SK-N-SH (cell line): Measurements from ENCODE around the gene TFB1M. TPM values are rescaled to one million over a fixed set of nuclear protein-coding genes. Genes with fewer than 3 reads are reported as not detected.

Experiments
- CTCF ChIA-PET: fragments of 300-600, 350-600 bp; formaldehyde crosslinking; extraction: SDS; loops from one replicate; lab custom pipeline; 2021; lab: Yijun Ruan, JAX
- POLR2A ChIA-PET: fragments of 350-600 bp; sonication (Branson Sonifier 250); formaldehyde crosslinking; extraction: SDS; loops from one replicate; lab custom pipeline; 2020; ENCODE audit warnings: antibody characterized with exemption, inconsistent platforms; lab: Yijun Ruan, JAX
- DNase-seq: peaks from one replicate; pipeline ENCODE4 v3.0.0; 2012
- H2AFZ ChIP-seq: fragments of 200-600 bp; sonication (generic); 2 replicates; pipeline ENCODE4 v1.8.1; 2016; ENCODE audit warnings: antibody characterized with exemption, mild to moderate bottlenecking, low read depth
- H3F3A ChIP-seq: fragments of 200-600 bp; sonication (generic); replicated peaks from 2 replicates; pipeline ENCODE3; 2016; ENCODE audit warnings: antibody characterized with exemption, mild to moderate bottlenecking; ENCODE audit not compliant: insufficient read depth
- H3K27ac ChIP-seq, 2 experiments: fragments of 200-500 bp in 1 of 2; fragments of 200-600 bp in 1 of 2; sonication (Bioruptor generic) in 1 of 2; sonication (generic), shearing (Covaris generic) in 1 of 2; 2 replicates each; pipeline versions ENCODE4 v1.5.1 to v1.6.1; 2014 to 2016; ENCODE audit warnings: low read depth in 2 of 2, inconsistent platforms in 1 of 2, low read length in 1 of 2, mild to moderate bottlenecking in 1 of 2, mixed read lengths in 1 of 2
- H3K27me3 ChIP-seq: fragments of 200-600 bp; sonication (generic), shearing (Covaris generic); 2 replicates; pipeline ENCODE4 v1.6.1; 2016; ENCODE audit warnings: mixed run types; ENCODE audit not compliant: insufficient read depth
- H3K36me3 ChIP-seq, 2 experiments: fragments of 200-500 bp in 1 of 2; fragments of 200-600 bp in 1 of 2; sonication (Bioruptor generic) in 1 of 2; sonication (generic) in 1 of 2; replicated peaks in 1 of 2; 2 replicates each; pipeline versions ENCODE3 to v1.5.1; 2014 to 2016; ENCODE audit warnings: low read length in 1 of 2, mild to moderate bottlenecking in 1 of 2; ENCODE audit not compliant: insufficient read depth in 2 of 2, control insufficient read depth in 1 of 2
- H3K4me1 ChIP-seq, 2 experiments: fragments of 200-500 bp in 1 of 2; fragments of 200-600 bp in 1 of 2; sonication (Bioruptor generic) in 1 of 2; sonication (generic), shearing (Covaris generic) in 1 of 2; 2 replicates each; pipeline versions ENCODE4 v1.5.1 to v1.6.1; 2014 to 2016; ENCODE audit warnings: low read depth in 1 of 2, low read length in 1 of 2, mixed run types in 1 of 2; ENCODE audit not compliant: insufficient read depth in 2 of 2, control insufficient read depth in 1 of 2
- H3K4me2 ChIP-seq: fragments of 200-600 bp; sonication (generic), shearing (Covaris generic); 2 replicates; pipeline ENCODE4 v1.6.1; 2017; ENCODE audit warnings: mixed run types
- H3K4me3 ChIP-seq, 2 experiments: fragments of 200-500 bp in 1 of 2; fragments of 200-600 bp in 1 of 2; sonication (Bioruptor generic) in 1 of 2; sonication (generic), shearing (Covaris generic) in 1 of 2; 2 replicates each; pipeline versions ENCODE4 v1.5.1 to v1.8.1; 2014 to 2016; ENCODE audit warnings: low read depth in 2 of 2, inconsistent platforms in 1 of 2, low read length in 1 of 2, mild to moderate bottlenecking in 1 of 2, mixed read lengths in 1 of 2, moderate library complexity in 1 of 2
- H3K79me2 ChIP-seq: fragments of 200-600 bp; sonication (generic); 2 replicates; pipeline ENCODE4 v1.8.1; 2017; ENCODE audit warnings: mild to moderate bottlenecking; ENCODE audit not compliant: insufficient read depth
- H3K9ac ChIP-seq: fragments of 200-600 bp; sonication (generic); 2 replicates; pipeline ENCODE4 v1.6.1; 2017; ENCODE audit warnings: mixed run types
- H3K9me2 ChIP-seq: fragments of 200-600 bp; sonication (generic); 2 replicates; pipeline ENCODE4 v1.6.1; 2017; ENCODE audit warnings: mixed run types
- H3K9me3 ChIP-seq: fragments of 200-600 bp; sonication (generic); 2 replicates; pipeline ENCODE4 v1.6.1; 2017; ENCODE audit warnings: mixed run types, mild to moderate bottlenecking, moderate library complexity
- H4K20me1 ChIP-seq: fragments of 200-600 bp; sonication (generic); 2 replicates; pipeline ENCODE4 v1.6.1; 2017; ENCODE audit warnings: mild to moderate bottlenecking, mixed run types; ENCODE audit not compliant: insufficient read depth
- CHD2 ChIP-seq: fragments of 150-350 bp; IDR thresholded peaks from 2 replicates; pipeline ENCODE4 v1.6.1; 2018; ENCODE audit warnings: low read length; ENCODE audit not compliant: partially characterized antibody
- EP300 ChIP-seq, 2 experiments: IDR thresholded peaks; 2 replicates each; pipeline versions ENCODE4 v1.4.0 to v1.6.1; 2012; ENCODE audit warnings: borderline replicate concordance in 1 of 2, low read depth in 1 of 2, low read length in 1 of 2
- EZH2phosphoT487 ChIP-seq: fragments of 200-600 bp; sonication (generic); IDR thresholded peaks from 2 replicates; pipeline ENCODE4 v1.6.1; 2017; ENCODE audit warnings: low read depth, mixed run types, mild to moderate bottlenecking, antibody characterized with exemption, moderate library complexity, borderline replicate concordance
- FOSL2 ChIP-seq: IDR thresholded peaks from 2 replicates; pipeline ENCODE4 v1.4.0; 2012; ENCODE audit warnings: low read depth, mild to moderate bottlenecking, moderate library complexity, borderline replicate concordance
- FOXJ3 ChIP-seq: sonication (generic); formaldehyde crosslinking; IDR thresholded peaks from 2 replicates; pipeline ENCODE4 v1.5.1; 2020; ENCODE audit warnings: mild to moderate bottlenecking, missing genetic modification reagents
- GABPA ChIP-seq: IDR thresholded peaks from 2 replicates; pipeline ENCODE4 v1.4.0; 2012; ENCODE audit warnings: low read depth, mild to moderate bottlenecking
- NFIC ChIP-seq: IDR thresholded peaks from 2 replicates; pipeline ENCODE4 v1.4.0; 2012; ENCODE audit warnings: borderline replicate concordance
- NRF1 ChIP-seq: IDR thresholded peaks from 2 replicates; pipeline ENCODE4 v1.6.1; 2012; ENCODE audit warnings: low read depth, mild to moderate bottlenecking, low read length
- POLR2AphosphoS5 ChIP-seq: IDR thresholded peaks from 2 replicates; pipeline ENCODE4 v1.6.1; 2012; ENCODE audit warnings: low read depth, low read length
- RAD21 ChIP-seq: IDR thresholded peaks from 2 replicates; pipeline ENCODE4 v1.6.1; 2012; ENCODE audit warnings: mild to moderate bottlenecking, low read length
- RCOR1 ChIP-seq: fragments of 150-350 bp; IDR thresholded peaks from 2 replicates; pipeline ENCODE4 v1.6.1; 2017; ENCODE audit warnings: antibody characterized with exemption, low read length
- RFX5 ChIP-seq: IDR thresholded peaks from 2 replicates; pipeline ENCODE4 v1.6.1; 2012; ENCODE audit warnings: mild to moderate bottlenecking, improper control_type of control experiment, low read length
- SIN3A ChIP-seq: IDR thresholded peaks from 2 replicates; pipeline ENCODE4 v1.6.1; 2012; ENCODE audit warnings: low read depth, mild to moderate bottlenecking, low read length, moderate library complexity, borderline replicate concordance
- SMC3 ChIP-seq: IDR thresholded peaks from 2 replicates; pipeline ENCODE4 v1.6.1; 2012; ENCODE audit warnings: low read depth, low read length, improper control_type of control experiment
- TCF12 ChIP-seq: IDR thresholded peaks from 2 replicates; pipeline ENCODE4 v1.4.0; 2012
- TEAD4 ChIP-seq: IDR thresholded peaks from 2 replicates; pipeline ENCODE4 v1.4.0; 2012; ENCODE audit warnings: mild to moderate bottlenecking, borderline replicate concordance; ENCODE audit not compliant: insufficient read depth
- YY1 ChIP-seq: IDR thresholded peaks from 2 replicates; pipeline ENCODE4 v1.4.0; 2012; ENCODE audit warnings: low read depth, mild to moderate bottlenecking
- WGBS: methylation state at CpG from one replicate; pipeline ENCODE4 v1.1.6; 2017; ENCODE audit warnings: low lambda C conversion rate; 5-methylcytosine and 5-hydroxymethylcytosine counted together
- polyA plus RNA-seq, 3 experiments: library from polyadenylated mRNA; depleted of rRNA; stranded (reverse); fragments of >200 nt; gene quantifications; 2 replicates each; pipeline ENCODE4 v1.2.3, GENCODE V29; 2012
- TF ChIP-seq, protein P1 (sequence below): IDR thresholded peaks from 2 replicates; pipeline ENCODE4 v1.4.0; 2012; ENCODE audit warnings: low read depth

Gene TFB1M
- polyA plus RNA-seq, 1 of the 3 experiments (the other 2 are of a cell fraction), result 28.4 TPM

DNA sequence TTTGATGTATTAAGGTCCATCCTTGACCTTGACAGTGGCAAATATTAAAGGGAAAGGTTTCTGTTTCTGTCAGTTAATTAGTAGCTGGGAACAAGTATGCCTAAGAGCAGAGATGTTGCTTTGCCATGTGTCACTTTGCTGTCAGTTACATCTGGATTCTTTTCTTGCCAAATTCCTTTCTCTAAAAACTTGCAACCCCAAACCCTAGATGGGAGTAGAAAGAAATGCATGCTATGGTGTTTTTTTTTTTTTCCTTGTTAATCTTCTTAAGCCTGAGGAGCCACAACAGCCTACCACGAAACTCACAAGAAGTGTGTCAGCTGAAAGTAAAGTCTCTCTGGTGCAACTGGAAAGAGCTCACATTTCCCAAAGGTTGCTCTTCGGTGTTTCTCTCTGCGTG, 68.5 kb downstream of the TFB1M start:
- Histone ChIP-seq H3K9me3 (no peaks in the 10 kb centered on the region), H3K9ac (no peak overlapping the region), H2AFZ (no peak overlapping the region), H3K36me3 (peaks cover 20 to 30% of the 10 kb centered on the region in 2 experiments), H3F3A (peaks cover 4% of the 10 kb centered on the region), H3K4me3 (no peak overlapping the region), H3K4me1 (peaks cover 0 to 3% of the 10 kb centered on the region in 2 experiments; a peak in 3 of 4 replicates), H3K4me2 (no peak overlapping the region), H3K79me2 (no peaks in the 10 kb centered on the region), H4K20me1 (no peaks in the 10 kb centered on the region), H3K9me2 (no peaks in the 10 kb centered on the region), H3K27ac (peak overlapping the region in 1 of 2 experiments; percentile 61; a peak in 1 of 4 replicates), H3K27me3 (no peaks in the 10 kb centered on the region)
- CTCF ChIA-PET, result interaction anchor here (0.7 to 4.9 kb wide), 4 partner anchors 14 to 322 kb away, joined by 3 to 36 read pairs (median 4); no protein-coding TSS in a partner anchor
- TF ChIP-seq RCOR1, result no peak
- TF ChIP-seq TCF12, result no peak
- no peak for TF ChIP-seq EP300 (IDR thresholded peaks at IDR 0.05; ENCODE audit: borderline replicate concordance in 1 of 2, low read depth in 1 of 2, low read length in 1 of 2)
- no peak for TF ChIP-seq NFIC
- TF ChIP-seq, protein P1, sequence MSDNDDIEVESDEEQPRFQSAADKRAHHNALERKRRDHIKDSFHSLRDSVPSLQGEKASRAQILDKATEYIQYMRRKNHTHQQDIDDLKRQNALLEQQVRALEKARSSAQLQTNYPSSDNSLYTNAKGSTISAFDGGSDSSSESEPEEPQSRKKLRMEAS, result no peak
- TF ChIP-seq SMC3, result no peak
- TF ChIP-seq RAD21, result no peak
- no peak for TF ChIP-seq RFX5
- no peak for TF ChIP-seq FOXJ3 (CRISPR knock-in tag)
- no peak for TF ChIP-seq FOSL2
- no peak for TF ChIP-seq SIN3A
- no peak for TF ChIP-seq NRF1
- no peak for TF ChIP-seq TEAD4
- POLR2A ChIA-PET, result no interaction called here
- WGBS, result 95% methylated on average over 3 of the region's 3 CpGs
- DNase-seq, result no peak

DNA sequence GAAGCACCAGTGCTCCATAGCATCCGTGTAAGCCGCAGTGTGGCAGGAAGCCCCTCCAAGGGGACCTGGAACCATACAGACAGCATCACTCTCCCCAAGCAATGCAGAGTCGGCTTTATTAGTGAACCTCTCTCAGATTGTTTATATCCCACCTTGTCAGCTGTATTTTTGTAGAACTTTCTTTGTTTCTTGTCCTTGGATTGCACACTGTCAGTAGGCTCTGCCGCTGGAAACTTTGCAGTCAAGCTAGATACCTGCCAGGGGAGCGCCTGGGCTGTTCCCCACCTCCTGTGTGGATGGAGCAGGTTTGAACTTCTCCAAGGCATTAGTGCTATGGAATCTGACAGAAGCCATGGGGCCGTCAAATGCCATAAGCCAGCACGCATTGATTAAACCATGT, 69.1 kb downstream of the TFB1M start:
- ChIA-PET CTCF (interaction anchor here (1.3 to 4.9 kb wide), 3 partner anchors 10 to 68 kb away, joined by 3 to 36 read pairs (median 3); no protein-coding TSS in a partner anchor), POLR2A (no interaction called here)
- Histone ChIP-seq H3K9me3 (no peaks in the 10 kb centered on the region), H2AFZ (no peak overlapping the region), H3K27ac (peak overlapping the region in 1 of 2 experiments; percentile 65; a peak in 2 of 4 replicates), H3K4me3 (no peak overlapping the region), H3K9me2 (no peaks in the 10 kb centered on the region), H3K27me3 (no peaks in the 10 kb centered on the region), H3F3A (peaks cover 4% of the 10 kb centered on the region), H3K36me3 (peaks cover 20 to 30% of the 10 kb centered on the region in 2 experiments), H3K79me2 (no peaks in the 10 kb centered on the region), H4K20me1 (no peaks in the 10 kb centered on the region), H3K4me2 (no peak overlapping the region), H3K9ac (no peak overlapping the region), H3K4me1 (peaks cover 0 to 3% of the 10 kb centered on the region in 2 experiments; a peak in 3 of 4 replicates)
- DNase-seq, result no peak
- TF ChIP-seq EP300 (IDR thresholded peaks at IDR 0.05; ENCODE audit: borderline replicate concordance in 1 of 2, low read depth in 1 of 2, low read length in 1 of 2), result no peak
- no peak for TF ChIP-seq EZH2phosphoT487
- no peak for TF ChIP-seq TCF12
- no peak for TF ChIP-seq CHD2
- TF ChIP-seq GABPA, result no peak
- no peak for TF ChIP-seq NFIC
- TF ChIP-seq POLR2AphosphoS5, result no peak
- TF ChIP-seq SIN3A, result no peak
- TF ChIP-seq YY1, result no peak
- WGBS, result 97% methylated on average over 7 of the region's 7 CpGs
